ENCODE data around the gene MSH5.

DNA sequence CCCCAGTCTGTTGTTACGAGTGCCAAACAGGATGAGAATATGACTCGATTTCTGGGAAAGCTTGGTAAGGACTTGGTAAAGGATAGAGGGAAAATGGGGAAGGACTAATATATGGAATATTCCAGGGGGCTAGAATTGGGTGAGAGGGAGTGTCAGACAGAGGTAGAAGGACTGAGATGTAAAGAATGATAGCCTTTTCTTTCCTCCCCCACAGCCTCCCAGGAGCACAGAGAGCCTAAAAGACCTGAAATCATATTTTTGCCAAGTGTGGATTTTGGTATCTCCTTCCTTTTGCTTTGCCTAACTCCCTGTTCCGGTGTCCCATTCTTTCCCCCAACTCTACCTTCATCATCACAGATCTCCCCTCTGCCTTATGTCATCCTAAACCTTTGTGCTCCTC is 3.1 kb downstream of the MSH5 start:
- TF ChIP-seq, protein P1, sequence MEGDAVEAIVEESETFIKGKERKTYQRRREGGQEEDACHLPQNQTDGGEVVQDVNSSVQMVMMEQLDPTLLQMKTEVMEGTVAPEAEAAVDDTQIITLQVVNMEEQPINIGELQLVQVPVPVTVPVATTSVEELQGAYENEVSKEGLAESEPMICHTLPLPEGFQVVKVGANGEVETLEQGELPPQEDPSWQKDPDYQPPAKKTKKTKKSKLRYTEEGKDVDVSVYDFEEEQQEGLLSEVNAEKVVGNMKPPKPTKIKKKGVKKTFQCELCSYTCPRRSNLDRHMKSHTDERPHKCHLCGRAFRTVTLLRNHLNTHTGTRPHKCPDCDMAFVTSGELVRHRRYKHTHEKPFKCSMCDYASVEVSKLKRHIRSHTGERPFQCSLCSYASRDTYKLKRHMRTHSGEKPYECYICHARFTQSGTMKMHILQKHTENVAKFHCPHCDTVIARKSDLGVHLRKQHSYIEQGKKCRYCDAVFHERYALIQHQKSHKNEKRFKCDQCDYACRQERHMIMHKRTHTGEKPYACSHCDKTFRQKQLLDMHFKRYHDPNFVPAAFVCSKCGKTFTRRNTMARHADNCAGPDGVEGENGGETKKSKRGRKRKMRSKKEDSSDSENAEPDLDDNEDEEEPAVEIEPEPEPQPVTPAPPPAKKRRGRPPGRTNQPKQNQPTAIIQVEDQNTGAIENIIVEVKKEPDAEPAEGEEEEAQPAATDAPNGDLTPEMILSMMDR (optimal IDR thresholded peaks at IDR 0.05 in 1 of 3, IDR thresholded peaks at IDR 0.05 in 1 of 3, conservative IDR thresholded peaks at IDR 0.05 in 1 of 3; ENCODE audit: extremely low read depth in 1 of 3, insufficient read depth in 2 of 3, low read length in 3 of 3): no peak
- TF ChIP-seq EZH2 (IDR thresholded peaks at IDR 0.05; ENCODE audit: low read length): no peak

Measured in keratinocyte (primary cell).